Adrenal gland (tissue), 5 donors: Measurements from ENCODE around the gene DCX.

Source experiments
- POLR2A ChIP-seq, 2 donors: fragments of 450-650 bp; IDR thresholded peaks; one replicate each; pipeline ENCODE4 v1.6.1; 2017; ENCODE audit warnings: antibody characterized with exemption in 2 of 2, mild to moderate bottlenecking in 2 of 2, moderate library complexity in 1 of 2
- TF ChIP-seq, protein P1 (sequence below), 6 experiments: fragments of 450-650 bp in 4 of 6; fragments of 200-600 bp in 2 of 6; sonication (generic) in 1 of 6; IDR thresholded peaks; 1 replicate in 5 of 6; 2 replicates in 1 of 6; pipeline versions ENCODE4 v1.5.1 to v1.8.0; 2016 to 2021; ENCODE audit warnings: antibody characterized with exemption in 6 of 6, mild to moderate bottlenecking in 2 of 6, moderate library complexity in 1 of 6
- donor health status: DM: no; HTN: no; CAD: no.

GRCh38 chrX:111348429-111348828 lies 63.6 kb downstream of the DCX start:
- TF ChIP-seq, protein P1, sequence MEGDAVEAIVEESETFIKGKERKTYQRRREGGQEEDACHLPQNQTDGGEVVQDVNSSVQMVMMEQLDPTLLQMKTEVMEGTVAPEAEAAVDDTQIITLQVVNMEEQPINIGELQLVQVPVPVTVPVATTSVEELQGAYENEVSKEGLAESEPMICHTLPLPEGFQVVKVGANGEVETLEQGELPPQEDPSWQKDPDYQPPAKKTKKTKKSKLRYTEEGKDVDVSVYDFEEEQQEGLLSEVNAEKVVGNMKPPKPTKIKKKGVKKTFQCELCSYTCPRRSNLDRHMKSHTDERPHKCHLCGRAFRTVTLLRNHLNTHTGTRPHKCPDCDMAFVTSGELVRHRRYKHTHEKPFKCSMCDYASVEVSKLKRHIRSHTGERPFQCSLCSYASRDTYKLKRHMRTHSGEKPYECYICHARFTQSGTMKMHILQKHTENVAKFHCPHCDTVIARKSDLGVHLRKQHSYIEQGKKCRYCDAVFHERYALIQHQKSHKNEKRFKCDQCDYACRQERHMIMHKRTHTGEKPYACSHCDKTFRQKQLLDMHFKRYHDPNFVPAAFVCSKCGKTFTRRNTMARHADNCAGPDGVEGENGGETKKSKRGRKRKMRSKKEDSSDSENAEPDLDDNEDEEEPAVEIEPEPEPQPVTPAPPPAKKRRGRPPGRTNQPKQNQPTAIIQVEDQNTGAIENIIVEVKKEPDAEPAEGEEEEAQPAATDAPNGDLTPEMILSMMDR (IDR thresholded peaks at IDR 0.05): no peak
- TF ChIP-seq POLR2A (IDR thresholded peaks at IDR 0.05): no peak
